ENCODE measurements around the gene B3GAT2. TPM values are rescaled to one million over a fixed set of nuclear protein-coding genes. Genes with fewer than 3 reads are reported as not detected.

The B3GAT2 gene
- total RNA-seq, 2 donors from 2014 or later = not detected

- no peak for TF ChIP-seq CTCF (IDR thresholded peaks at IDR 0.05)
- no peak overlapping the region for H3K27ac ChIP-seq
- H3K9ac ChIP-seq (ENCODE audit: low read depth in 2 of 2, low read length in 2 of 2) = no peak overlapping the region
- H3K4me1 ChIP-seq = peaks cover 7% of the 10 kb centered on the region
- intact Hi-C loops (cut with DNase I) = loop anchor here (5.0 to 10.0 kb wide), 2 partner anchors 252 to 650 kb away; no protein-coding TSS in a partner anchor
- no peak for DNase-seq
- peak overlapping the region; percentile 37 for H3K4me3 ChIP-seq
- no peaks in the 10 kb centered on the region for H3K36me3 ChIP-seq
- no peaks in the 10 kb centered on the region for H3K9me3 ChIP-seq
- peaks cover 38% of the 10 kb centered on the region for H3K27me3 ChIP-seq
Measured at GRCh38 chr6:70957284-70957617, 391 bp upstream of the B3GAT2 start.

GRCh38 chr6:70956191-70956450 lies 739 bp downstream of the B3GAT2 start:
- no peak overlapping the region for H3K27ac ChIP-seq
- H3K9ac ChIP-seq (ENCODE audit: low read depth in 2 of 2, low read length in 2 of 2) = no peak overlapping the region
- H3K4me1 ChIP-seq = peaks cover 7% of the 10 kb centered on the region
- H3K27me3 ChIP-seq = peaks cover 38% of the 10 kb centered on the region
- no peaks in the 10 kb centered on the region for H3K9me3 ChIP-seq
- H3K36me3 ChIP-seq = no peaks in the 10 kb centered on the region
- intact Hi-C loops (cut with DNase I) = loop anchor here (5.0 to 10.0 kb wide), 2 partner anchors 251 to 649 kb away; no protein-coding TSS in a partner anchor
- peak overlapping the region; percentile 37 for H3K4me3 ChIP-seq
- no peak for DNase-seq
- TF ChIP-seq CTCF (IDR thresholded peaks at IDR 0.05) = peak; percentile 13

GRCh38 chr6:70955441-70956190 lies 1.2 kb downstream of the B3GAT2 start:
- peaks cover 38% of the 10 kb centered on the region for H3K27me3 ChIP-seq
- intact Hi-C loops (cut with DNase I) = loop anchor here (5.0 to 10.0 kb wide), 2 partner anchors 251 to 648 kb away; no protein-coding TSS in a partner anchor
- no peak overlapping the region for H3K9ac ChIP-seq (ENCODE audit: low read depth in 2 of 2, low read length in 2 of 2)

GRCh38 chr6:70954750-70955149 lies 2.1 kb downstream of the B3GAT2 start:
- Histone ChIP-seq H3K4me1 (peaks cover 7% of the 10 kb centered on the region), H3K4me3 (no peak overlapping the region), H3K27me3 (peaks cover 38% of the 10 kb centered on the region), H3K9me3 (no peaks in the 10 kb centered on the region), H3K9ac (ENCODE audit: low read depth in 2 of 2, low read length in 2 of 2) (no peak overlapping the region), H3K36me3 (no peaks in the 10 kb centered on the region), H3K27ac (no peak overlapping the region)
- intact Hi-C loops (cut with DNase I) = loop anchor here (5.0 to 10.0 kb wide), 2 partner anchors 250 to 647 kb away; no protein-coding TSS in a partner anchor
- TF ChIP-seq CTCF (IDR thresholded peaks at IDR 0.05) = no peak
- no peak for DNase-seq

More at GRCh38 chr6:70955441-70956190, 1.2 kb downstream of the B3GAT2 start:
- Histone ChIP-seq H3K36me3 (no peaks in the 10 kb centered on the region), H3K4me1 (peaks cover 7% of the 10 kb centered on the region), H3K9me3 (no peaks in the 10 kb centered on the region), H3K4me3 (peak overlapping the region; percentile 37), H3K27ac (no peak overlapping the region)
- peak; percentile 74 for TF ChIP-seq CTCF (IDR thresholded peaks at IDR 0.05)
- DNase-seq = peak; percentile 89

- Histone ChIP-seq H3K36me3 (no peaks in the 10 kb centered on the region), H3K27ac (no peak overlapping the region), H3K4me1 (peaks cover 7% of the 10 kb centered on the region), H3K9ac (ENCODE audit: low read depth in 2 of 2, low read length in 2 of 2) (no peak overlapping the region), H3K27me3 (peaks cover 38% of the 10 kb centered on the region), H3K9me3 (no peaks in the 10 kb centered on the region), H3K4me3 (no peak overlapping the region)
- intact Hi-C loops (cut with DNase I) = loop anchor here (10.0 kb wide), 1 partner anchor 249 kb away; no protein-coding TSS in a partner anchor
- DNase-seq = no peak
- TF ChIP-seq CTCF (IDR thresholded peaks at IDR 0.05) = no peak
Measured at GRCh38 chr6:70954176-70954575, 2.7 kb downstream of the B3GAT2 start.
